ENCODE measurements around the gene ACRV1.

DNA sequence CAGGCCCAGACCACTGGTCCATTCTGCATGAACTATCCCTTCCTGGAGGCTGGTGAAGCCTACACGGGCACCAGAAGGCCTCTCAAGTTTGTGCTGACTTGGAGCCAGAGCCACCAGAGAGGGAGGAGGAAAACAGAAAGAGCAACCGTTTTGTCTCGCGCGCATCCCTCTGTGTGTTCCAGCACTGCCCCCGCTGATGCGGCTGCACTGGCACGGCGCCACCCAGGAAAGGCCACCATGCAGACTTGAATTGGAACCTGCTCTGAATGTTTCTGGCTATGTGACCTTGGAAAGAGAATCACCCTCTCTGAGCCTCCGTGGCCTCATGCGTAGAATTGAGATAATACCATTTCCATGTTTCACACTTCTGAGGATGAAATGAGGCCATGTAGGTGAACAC, 7.4 kb upstream of the ACRV1 start:
- TF ChIP-seq, protein P1, sequence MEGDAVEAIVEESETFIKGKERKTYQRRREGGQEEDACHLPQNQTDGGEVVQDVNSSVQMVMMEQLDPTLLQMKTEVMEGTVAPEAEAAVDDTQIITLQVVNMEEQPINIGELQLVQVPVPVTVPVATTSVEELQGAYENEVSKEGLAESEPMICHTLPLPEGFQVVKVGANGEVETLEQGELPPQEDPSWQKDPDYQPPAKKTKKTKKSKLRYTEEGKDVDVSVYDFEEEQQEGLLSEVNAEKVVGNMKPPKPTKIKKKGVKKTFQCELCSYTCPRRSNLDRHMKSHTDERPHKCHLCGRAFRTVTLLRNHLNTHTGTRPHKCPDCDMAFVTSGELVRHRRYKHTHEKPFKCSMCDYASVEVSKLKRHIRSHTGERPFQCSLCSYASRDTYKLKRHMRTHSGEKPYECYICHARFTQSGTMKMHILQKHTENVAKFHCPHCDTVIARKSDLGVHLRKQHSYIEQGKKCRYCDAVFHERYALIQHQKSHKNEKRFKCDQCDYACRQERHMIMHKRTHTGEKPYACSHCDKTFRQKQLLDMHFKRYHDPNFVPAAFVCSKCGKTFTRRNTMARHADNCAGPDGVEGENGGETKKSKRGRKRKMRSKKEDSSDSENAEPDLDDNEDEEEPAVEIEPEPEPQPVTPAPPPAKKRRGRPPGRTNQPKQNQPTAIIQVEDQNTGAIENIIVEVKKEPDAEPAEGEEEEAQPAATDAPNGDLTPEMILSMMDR (IDR thresholded peaks at IDR 0.05) = no peak
- TF ChIP-seq POLR2A (IDR thresholded peaks at IDR 0.05) = no peak
